Hepatocyte (in vitro differentiated cells): Measurements from ENCODE around the gene CYB5R3. TPM values are rescaled to one million over a fixed set of nuclear protein-coding genes. Genes with fewer than 3 reads are reported as not detected.

Experiments used
- DNase-seq: peaks from one replicate; pipeline ENCODE4 v3.0.0-alpha.2; 2016; ENCODE audit warnings: low spot score
- H2AFZ ChIP-seq: fragments of 200-600 bp; sonication (generic); 2 replicates; pipeline ENCODE4 v1.6.0; 2016; ENCODE audit warnings: antibody characterized with exemption, mild to moderate bottlenecking
- H3K27ac ChIP-seq: fragments of 200-600 bp; sonication (generic); 2 replicates; pipeline ENCODE4 v1.5.1; 2016; ENCODE audit warnings: mild to moderate bottlenecking
- H3K27me3 ChIP-seq: fragments of 200-600 bp; sonication (generic); 2 replicates; pipeline ENCODE4 v1.6.1; 2016
- H3K36me3 ChIP-seq: fragments of 200-600 bp; sonication (generic); replicated peaks from 2 replicates; pipeline ENCODE4 v1.5.1; 2016; ENCODE audit warnings: low read depth; ENCODE audit not compliant: insufficient read depth
- H3K4me1 ChIP-seq: fragments of 200-600 bp; sonication (generic); 2 replicates; pipeline ENCODE4 v1.5.1; 2016; ENCODE audit warnings: mild to moderate bottlenecking, moderate library complexity; ENCODE audit not compliant: insufficient read depth
- H3K4me2 ChIP-seq: fragments of 200-600 bp; sonication (generic); 2 replicates; pipeline ENCODE4 v1.6.0; 2016
- H3K4me3 ChIP-seq: fragments of 200-600 bp; sonication (generic); 2 replicates; pipeline ENCODE4 v1.5.1; 2016; ENCODE audit warnings: mild to moderate bottlenecking
- H3K79me2 ChIP-seq: fragments of 200-600 bp; sonication (generic); 2 replicates; pipeline ENCODE4 v1.6.0; 2017; ENCODE audit warnings: mild to moderate bottlenecking
- H3K9me2 ChIP-seq: fragments of 200-600 bp; sonication (generic); replicated peaks from 2 replicates; pipeline ENCODE4 v1.6.0; 2017; ENCODE audit warnings: mild to moderate bottlenecking; ENCODE audit not compliant: insufficient read depth
- H3K9me3 ChIP-seq: fragments of 200-600 bp; sonication (generic); 2 replicates; pipeline ENCODE4 v1.5.1; 2016; ENCODE audit warnings: low read depth, mild to moderate bottlenecking
- H4K20me1 ChIP-seq: fragments of 200-600 bp; sonication (generic); 2 replicates; pipeline ENCODE4 v1.6.0; 2016; ENCODE audit warnings: mild to moderate bottlenecking; ENCODE audit not compliant: insufficient read depth, poor library complexity, severe bottlenecking
- CTCF ChIP-seq: fragments of 200-600 bp; sonication (generic); IDR thresholded peaks from 2 replicates; pipeline ENCODE4 v1.5.1; 2016; ENCODE audit warnings: antibody characterized with exemption, mild to moderate bottlenecking; ENCODE audit not compliant: poor library complexity
- EZH2 ChIP-seq: fragments of 200-600 bp; sonication (generic); IDR thresholded peaks from 2 replicates; pipeline ENCODE4 v1.6.1; 2016; ENCODE audit warnings: antibody characterized with exemption, mild to moderate bottlenecking, borderline replicate concordance
- EZH2phosphoT487 ChIP-seq: fragments of 200-600 bp; sonication (generic); IDR thresholded peaks from one replicate; pipeline ENCODE4 v1.6.1; 2018; ENCODE audit warnings: antibody characterized with exemption, mild to moderate bottlenecking, low read depth, moderate library complexity; ENCODE audit not compliant: unreplicated experiment, severe bottlenecking
- WGBS: methylation state at CpG from one replicate; pipeline ENCODE4 v1.1.6; 2016; ENCODE audit warnings: low lambda C conversion rate; ENCODE audit errors: missing lambda C conversion rate; 5-methylcytosine and 5-hydroxymethylcytosine counted together
- polyA plus RNA-seq: library from polyadenylated mRNA; unstranded; fragments of >200 nt; fragmentation: Nextera tagmentation; extraction: Ambion mirVana; gene quantifications from 2 replicates; pipeline ENCODE4 v1.2.1, GENCODE V29; 2016
- total RNA-seq: library from RNA; depleted of rRNA; stranded (reverse); fragments of >200 nt; gene quantifications from 2 replicates; pipeline ENCODE4 v1.2.3, GENCODE V29; 2014

CYB5R3 gene
- total and polyA plus RNA-seq, 2 experiments from 2014 or later, result 119 to 438 TPM

GRCh38 chr22:42626951-42627625, 22.1 kb downstream of the CYB5R3 start:
- Histone ChIP-seq H3K9me3 (no peaks in the 10 kb centered on the region), H4K20me1 (peaks cover 4% of the 10 kb centered on the region), H3K4me3 (no peak overlapping the region), H2AFZ (no peak overlapping the region), H3K36me3 (no peaks in the 10 kb centered on the region), H3K4me2 (no peak overlapping the region), H3K9me2 (no peaks in the 10 kb centered on the region), H3K27ac (no peak overlapping the region), H3K79me2 (no peaks in the 10 kb centered on the region), H3K4me1 (no peaks in the 10 kb centered on the region), H3K27me3 (no peaks in the 10 kb centered on the region)
- no peak for TF ChIP-seq EZH2
- no peak for TF ChIP-seq EZH2phosphoT487
- TF ChIP-seq CTCF, result no peak
- DNase-seq, result no peak
- 96% methylated on average over 25 of the region's 25 CpGs for WGBS

- Histone ChIP-seq H3K27ac (no peak overlapping the region), H2AFZ (no peak overlapping the region), H3K4me3 (no peak overlapping the region), H3K27me3 (no peaks in the 10 kb centered on the region), H3K4me2 (no peak overlapping the region), H3K36me3 (no peaks in the 10 kb centered on the region), H3K79me2 (no peaks in the 10 kb centered on the region), H4K20me1 (no peaks in the 10 kb centered on the region), H3K4me1 (no peaks in the 10 kb centered on the region), H3K9me2 (no peaks in the 10 kb centered on the region), H3K9me3 (no peaks in the 10 kb centered on the region)
- 97% methylated on average over 7 of the region's 7 CpGs for WGBS
- no peak for TF ChIP-seq CTCF
- TF ChIP-seq EZH2, result no peak
- no peak for DNase-seq
Observed at GRCh38 chr22:42626431-42626830, 22.8 kb downstream of the CYB5R3 start.

- Histone ChIP-seq H3K27me3 (no peaks in the 10 kb centered on the region), H3K4me1 (no peaks in the 10 kb centered on the region), H3K9me2 (no peaks in the 10 kb centered on the region), H2AFZ (no peak overlapping the region), H3K4me2 (no peak overlapping the region), H3K4me3 (no peak overlapping the region), H4K20me1 (no peaks in the 10 kb centered on the region), H3K79me2 (no peaks in the 10 kb centered on the region), H3K9me3 (no peaks in the 10 kb centered on the region), H3K36me3 (no peaks in the 10 kb centered on the region), H3K27ac (no peak overlapping the region)
- 93% methylated on average over 15 of the region's 15 CpGs for WGBS
- no peak for DNase-seq
- TF ChIP-seq EZH2, result no peak
- no peak for TF ChIP-seq CTCF
- no peak for TF ChIP-seq EZH2phosphoT487
Observed at GRCh38 chr22:42625416-42625815, 23.8 kb downstream of the CYB5R3 start.
